PC-3 (cell line): ENCODE measurements around the gene MAGI2. TPM values are rescaled to one million over a fixed set of nuclear protein-coding genes. Genes with fewer than 3 reads are reported as not detected.

Source experiments
- ATAC-seq: fragments of 200-7000 bp; cut with Tn5 transposase; 2 replicates; pipeline ENCODE4 v1.9.1; 2020; ENCODE audit warnings: mild to moderate bottlenecking, moderate library complexity
- BruUV-seq: library from RNA; stranded (reverse); fragments of 400-500 nt; replicated peaks from 2 replicates; lab custom pipeline; 2021; lab: Mats Ljungman, UMichigan
- CTCF ChIA-PET: fragments of 300-600 bp; sonication (Branson Sonifier 250); formaldehyde crosslinking; loops from one replicate; lab custom pipeline; 2022; ENCODE audit warnings: antibody characterized with exemption; lab: Charles Lee
- POLR2A ChIA-PET: fragments of 300-600 bp; sonication (Branson Sonifier 250); formaldehyde crosslinking; loops from one replicate; lab custom pipeline; 2022; ENCODE audit warnings: antibody characterized with exemption; ENCODE audit not compliant: unreplicated experiment; lab: Charles Lee
- DNase-seq: peaks from one replicate; pipeline ENCODE4 v3.0.0-alpha.2; 2015
- H2AFZ ChIP-seq: fragments of 300-600 bp; sonication (generic); 2 replicates; pipeline ENCODE4 v1.6.0; 2016; ENCODE audit warnings: antibody characterized with exemption, low read length
- H3F3A ChIP-seq: fragments of 300-600 bp; sonication (generic); one replicate; pipeline ENCODE4 v1.6.0; 2017; ENCODE audit warnings: antibody characterized with exemption, low read length, control low read depth, mild to moderate bottlenecking; ENCODE audit not compliant: unreplicated experiment
- H3K27ac ChIP-seq: fragments of 300-600 bp; sonication (generic); 2 replicates; pipeline ENCODE4 v1.5.1; 2016; ENCODE audit warnings: mild to moderate bottlenecking, low read length
- H3K27me3 ChIP-seq: fragments of 300-600 bp; sonication (generic); 2 replicates; pipeline ENCODE4 v1.6.1; 2016; ENCODE audit warnings: low read length, mixed read lengths
- H3K36me3 ChIP-seq: fragments of 300-600 bp; sonication (generic); 2 replicates; pipeline ENCODE4 v1.6.1; 2016; ENCODE audit warnings: low read depth, mixed run types, low read length, mixed read lengths
- H3K4me1 ChIP-seq: fragments of 300-600 bp; sonication (generic); 2 replicates; pipeline ENCODE4 v1.5.1; 2016; ENCODE audit warnings: low read length; ENCODE audit not compliant: insufficient read depth
- H3K4me2 ChIP-seq: fragments of 300-600 bp; sonication (generic); 2 replicates; pipeline ENCODE4 v1.6.0; 2016; ENCODE audit warnings: low read length
- H3K4me3 ChIP-seq: fragments of 300-600 bp; sonication (generic); 2 replicates; pipeline ENCODE4 v1.5.1; 2016; ENCODE audit warnings: mild to moderate bottlenecking, low read length, mixed read lengths
- H3K79me2 ChIP-seq: fragments of 300-600 bp; sonication (generic); 2 replicates; pipeline ENCODE4 v1.6.1; 2017; ENCODE audit warnings: low read length, mixed read lengths
- H3K9ac ChIP-seq: fragments of 300-600 bp; sonication (generic); 2 replicates; pipeline ENCODE4 v1.6.0; 2016; ENCODE audit warnings: mild to moderate bottlenecking, low read length
- H3K9me2 ChIP-seq: fragments of 300-600 bp; sonication (generic); replicated peaks from 2 replicates; pipeline ENCODE4 v1.6.1; 2016; ENCODE audit warnings: mixed run types, low read length, mixed read lengths
- H3K9me3 ChIP-seq: fragments of 300-600 bp; sonication (generic); 2 replicates; pipeline ENCODE4 v1.6.1; 2016; ENCODE audit warnings: low read length, mixed read lengths
- H4K20me1 ChIP-seq: fragments of 300-600 bp; sonication (generic); 2 replicates; pipeline ENCODE4 v1.6.1; 2016; ENCODE audit warnings: low read length, mixed read lengths
- EZH2 ChIP-seq: fragments of 300-600 bp; sonication (generic); IDR thresholded peaks from one replicate; pipeline ENCODE4 v1.6.1; 2017; ENCODE audit warnings: antibody characterized with exemption, mild to moderate bottlenecking, low read length; ENCODE audit not compliant: unreplicated experiment
- EZH2phosphoT487 ChIP-seq: fragments of 300-600 bp; sonication (generic); IDR thresholded peaks from 2 replicates; pipeline ENCODE4 v1.6.1; 2018; ENCODE audit warnings: mild to moderate bottlenecking, antibody characterized with exemption, low read length, borderline replicate concordance
- intact Hi-C: fragments of 100-400 bp; cut with micrococcal nuclease; formaldehyde crosslinking; loops from 2 replicates; pipeline ENCODE4 v1.9.0; 2023
- total RNA-seq: library from RNA; depleted of rRNA; stranded (reverse); fragments of >200 nt; gene quantifications from 2 replicates; pipeline ENCODE4 v1.2.3, GENCODE V29; 2014
- TF ChIP-seq, protein P1 (sequence below): fragments of 300-600 bp; sonication (generic); conservative IDR thresholded peaks from 2 replicates; pipeline ENCODE4 v1.5.1; 2017; ENCODE audit warnings: antibody characterized with exemption, low read depth, mild to moderate bottlenecking, low read length

The MAGI2 gene
- total RNA-seq, 1 experiment from 2014 or later = not detected

DNA sequence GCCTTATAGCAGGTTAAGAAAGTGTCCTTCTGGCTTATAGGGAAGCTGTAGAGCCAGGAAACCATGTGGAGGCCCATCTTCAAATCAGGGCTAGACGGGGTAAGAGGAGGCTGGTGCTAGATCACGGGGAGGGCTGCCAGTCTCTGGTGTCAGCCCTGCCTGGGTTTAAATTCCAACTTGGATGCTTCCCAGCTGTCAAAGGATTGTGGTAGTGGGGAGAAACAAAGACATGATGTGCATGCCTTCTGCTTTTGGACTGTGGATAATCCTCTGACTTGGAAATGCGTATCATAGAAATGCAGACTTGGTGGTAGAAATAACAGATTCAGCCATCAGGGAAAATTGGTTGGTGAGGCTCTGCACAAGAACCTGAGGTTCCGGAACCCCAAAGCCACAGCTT, 1329.3 kb downstream of the MAGI2 start:
- CTCF ChIA-PET = no interaction called here
- H4K20me1 ChIP-seq = no peaks in the 10 kb centered on the region
- no peaks in the 10 kb centered on the region for H3K79me2 ChIP-seq
- no peaks in the 10 kb centered on the region for H3F3A ChIP-seq
- no peak overlapping the region for H3K4me2 ChIP-seq
- no peak overlapping the region for H3K9ac ChIP-seq
- H2AFZ ChIP-seq = no peak overlapping the region
- intact Hi-C loops = no loop called here
- H3K27ac ChIP-seq = no peak overlapping the region
- H3K4me3 ChIP-seq = no peak overlapping the region
- H3K9me2 ChIP-seq = no peaks in the 10 kb centered on the region
- peaks cover 12% of the 10 kb centered on the region for H3K27me3 ChIP-seq
- no peaks in the 10 kb centered on the region for H3K9me3 ChIP-seq
- H3K36me3 ChIP-seq = no peaks in the 10 kb centered on the region
- POLR2A ChIA-PET = no interaction called here
- no peak for DNase-seq
- peaks cover 7% of the 10 kb centered on the region; the same call in 1 of the 2 replicates for H3K4me1 ChIP-seq
- TF ChIP-seq, protein P1, sequence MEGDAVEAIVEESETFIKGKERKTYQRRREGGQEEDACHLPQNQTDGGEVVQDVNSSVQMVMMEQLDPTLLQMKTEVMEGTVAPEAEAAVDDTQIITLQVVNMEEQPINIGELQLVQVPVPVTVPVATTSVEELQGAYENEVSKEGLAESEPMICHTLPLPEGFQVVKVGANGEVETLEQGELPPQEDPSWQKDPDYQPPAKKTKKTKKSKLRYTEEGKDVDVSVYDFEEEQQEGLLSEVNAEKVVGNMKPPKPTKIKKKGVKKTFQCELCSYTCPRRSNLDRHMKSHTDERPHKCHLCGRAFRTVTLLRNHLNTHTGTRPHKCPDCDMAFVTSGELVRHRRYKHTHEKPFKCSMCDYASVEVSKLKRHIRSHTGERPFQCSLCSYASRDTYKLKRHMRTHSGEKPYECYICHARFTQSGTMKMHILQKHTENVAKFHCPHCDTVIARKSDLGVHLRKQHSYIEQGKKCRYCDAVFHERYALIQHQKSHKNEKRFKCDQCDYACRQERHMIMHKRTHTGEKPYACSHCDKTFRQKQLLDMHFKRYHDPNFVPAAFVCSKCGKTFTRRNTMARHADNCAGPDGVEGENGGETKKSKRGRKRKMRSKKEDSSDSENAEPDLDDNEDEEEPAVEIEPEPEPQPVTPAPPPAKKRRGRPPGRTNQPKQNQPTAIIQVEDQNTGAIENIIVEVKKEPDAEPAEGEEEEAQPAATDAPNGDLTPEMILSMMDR = no peak
- TF ChIP-seq EZH2phosphoT487 (no peak), EZH2 (no peak)
- BruUV-seq = no TSS peak
- no peak for ATAC-seq

DNA sequence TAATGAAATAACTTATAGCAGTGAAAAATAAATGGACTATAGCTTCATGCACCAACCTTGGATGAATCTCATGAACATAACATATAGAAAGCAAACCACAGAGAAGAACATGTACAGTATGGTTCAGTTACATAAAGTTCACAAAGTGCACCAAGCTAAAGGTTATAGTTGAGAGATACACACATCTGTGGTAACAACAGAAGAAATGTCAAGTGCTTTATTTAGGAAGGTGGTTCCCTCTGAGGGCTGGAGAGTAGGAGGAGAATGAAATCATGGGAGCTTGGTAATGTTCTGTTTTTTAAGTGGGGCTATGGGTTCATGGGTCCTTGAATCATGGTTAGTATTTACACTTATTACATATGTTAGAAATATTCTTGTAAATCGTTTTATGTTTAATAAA, 1331.6 kb downstream of the MAGI2 start:
- Histone ChIP-seq H3K4me1 (peaks cover 7% of the 10 kb centered on the region; the same call in 1 of the 2 replicates), H3F3A (no peaks in the 10 kb centered on the region), H2AFZ (no peak overlapping the region), H3K9ac (no peak overlapping the region), H3K4me3 (no peak overlapping the region), H3K9me3 (no peaks in the 10 kb centered on the region), H3K27me3 (no peaks in the 10 kb centered on the region), H3K79me2 (no peaks in the 10 kb centered on the region), H3K4me2 (no peak overlapping the region), H4K20me1 (no peaks in the 10 kb centered on the region), H3K36me3 (no peaks in the 10 kb centered on the region), H3K9me2 (no peaks in the 10 kb centered on the region), H3K27ac (no peak overlapping the region)
- TF ChIP-seq EZH2phosphoT487 (no peak), EZH2 (no peak)
- TF ChIP-seq, protein P1 = no peak
- CTCF ChIA-PET = no interaction called here
- POLR2A ChIA-PET = no interaction called here
- intact Hi-C loops = no loop called here
- BruUV-seq = no TSS peak
- ATAC-seq (no peak), DNase-seq (no peak)

DNA sequence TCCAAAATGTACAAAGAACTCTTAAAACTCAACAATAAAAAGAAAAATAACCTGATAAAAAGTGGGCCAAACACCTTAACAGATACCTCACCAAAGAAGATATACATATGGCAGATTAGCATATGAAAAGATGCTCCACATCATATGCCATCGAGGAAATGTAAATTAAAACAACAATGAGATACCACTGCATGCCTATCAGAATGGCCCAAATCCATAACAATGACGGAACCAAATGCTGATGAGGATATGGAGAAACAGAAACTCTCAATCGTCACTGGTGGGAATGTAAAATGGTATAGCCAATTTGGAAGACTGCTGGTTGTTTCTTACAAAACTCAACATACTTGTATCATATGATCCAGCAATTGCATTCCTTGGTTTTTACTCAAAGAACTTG, 1335.0 kb downstream of the MAGI2 start:
- Histone ChIP-seq H2AFZ (no peak overlapping the region), H3K27me3 (no peaks in the 10 kb centered on the region), H3K9me2 (no peaks in the 10 kb centered on the region), H3K4me2 (no peak overlapping the region), H3F3A (no peaks in the 10 kb centered on the region), H3K27ac (no peak overlapping the region), H3K4me3 (no peak overlapping the region), H3K9me3 (no peaks in the 10 kb centered on the region), H3K36me3 (no peaks in the 10 kb centered on the region), H4K20me1 (no peaks in the 10 kb centered on the region), H3K4me1 (no peaks in the 10 kb centered on the region), H3K79me2 (no peaks in the 10 kb centered on the region), H3K9ac (no peak overlapping the region)
- POLR2A ChIA-PET = no interaction called here
- BruUV-seq = no TSS peak
- DNase-seq (no peak), ATAC-seq (no peak)
- intact Hi-C loops = no loop called here
- TF ChIP-seq EZH2phosphoT487 (no peak), EZH2 (no peak)
- TF ChIP-seq, protein P1 = no peak
- CTCF ChIA-PET = no interaction called here
